ENCODE results near the gene CCDC74B. TPM values are rescaled to one million over a fixed set of nuclear protein-coding genes. Genes with fewer than 3 reads are reported as not detected.
"Not testable (repeated sequence)": the region's sequence is repeated elsewhere in the genome, so short reads cannot be mapped to it uniquely, and the experiment has no call there.

Gene CCDC74B
- polyA plus RNA-seq, 3 donors = not detected

DNA sequence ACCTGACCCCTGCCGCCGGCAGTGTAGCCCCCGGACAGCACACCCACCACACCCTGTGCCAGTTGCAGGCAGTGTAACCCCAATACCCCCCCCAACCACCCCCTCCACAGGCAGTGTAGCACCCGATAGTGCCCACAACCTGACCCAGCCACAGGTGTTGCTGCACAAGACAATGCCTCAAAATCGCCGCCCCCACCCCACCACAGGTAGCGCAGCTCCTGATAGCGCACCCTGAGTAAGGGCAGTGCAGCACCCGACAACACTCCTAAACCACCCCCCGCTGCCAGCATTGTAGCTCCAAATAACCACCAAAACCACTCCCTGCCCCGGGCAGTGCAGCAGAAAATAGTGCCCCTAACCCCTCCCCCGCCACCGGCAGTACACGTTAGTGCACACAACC is 16.4 kb downstream of the CCDC74B start:
- H3K27me3 Mint-ChIP-seq (ENCODE audit: low read depth in 3 of 3); H3K4me3 Mint-ChIP-seq; H3K4me1 Mint-ChIP-seq; H3K36me3 ChIP-seq (replicated peaks in 1 of 2; ENCODE audit: control insufficient read depth in 1 of 2, insufficient read depth in 2 of 2, low read length in 2 of 2); H2AFZ ChIP-seq (ENCODE audit: insufficient read depth, low read depth, low read length, poor library complexity, severe bottlenecking); H3K36me3 Mint-ChIP-seq; H3K79me2 ChIP-seq (ENCODE audit: insufficient read depth, low read length); H3K9ac ChIP-seq (ENCODE audit: insufficient read depth, low read length, poor library complexity, severe bottlenecking); DNase-seq; H3K9me3 Mint-ChIP-seq; H3K27me3 ChIP-seq (ENCODE audit: control insufficient read depth in 2 of 2, insufficient read depth in 2 of 2, low read length in 2 of 2); H4K20me1 ChIP-seq (ENCODE audit: insufficient read depth, low read length); H3K27ac ChIP-seq (ENCODE audit: low read depth in 1 of 2, low read length in 2 of 2); H3K4me2 ChIP-seq (replicated peaks; ENCODE audit: extremely low read depth, low read length, poor library complexity, severe bottlenecking); H3K4me1 ChIP-seq (ENCODE audit: control insufficient read depth in 1 of 2, insufficient read depth in 2 of 2, low read length in 2 of 2); H3K9me3 ChIP-seq (replicated peaks in 1 of 2; ENCODE audit: control insufficient read depth in 1 of 2, insufficient read depth in 1 of 2, low read length in 2 of 2); intact Hi-C loops (cut with micrococcal nuclease); H3K4me3 ChIP-seq (replicated peaks in 1 of 3; ENCODE audit: low read depth in 2 of 3, low read length in 3 of 3); H3K27ac Mint-ChIP-seq: not testable (repeated sequence)
- 99% methylated on average over 8 of the region's 14 CpGs for WGBS (ENCODE audit: insufficient coverage)

DNA sequence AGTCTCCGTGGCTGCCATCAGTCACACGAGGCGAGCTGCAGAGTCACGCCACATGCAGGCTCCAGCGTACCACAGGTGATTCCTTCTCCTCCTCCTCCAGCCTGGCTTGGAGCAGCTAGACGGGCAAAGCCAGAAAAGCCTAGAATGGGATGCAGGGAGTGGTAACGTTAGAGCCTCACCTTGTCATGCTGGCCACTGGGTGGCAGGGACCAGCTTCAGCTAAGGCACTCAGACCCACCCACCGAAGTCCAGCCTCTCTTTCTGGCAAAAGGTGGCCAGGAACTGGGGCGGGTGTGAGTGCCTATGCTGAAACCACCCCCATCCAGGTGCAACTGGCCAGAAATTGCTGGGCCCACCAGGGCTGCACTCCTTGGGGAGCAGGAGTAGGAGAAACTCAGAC is 17.2 kb downstream of the CCDC74B start:
- H3K4me1 ChIP-seq (ENCODE audit: control insufficient read depth in 1 of 2, insufficient read depth in 2 of 2, low read length in 2 of 2); H3K36me3 ChIP-seq (replicated peaks in 1 of 2; ENCODE audit: control insufficient read depth in 1 of 2, insufficient read depth in 2 of 2, low read length in 2 of 2); H3K9me3 Mint-ChIP-seq; H3K4me3 ChIP-seq (replicated peaks in 1 of 3; ENCODE audit: low read depth in 2 of 3, low read length in 3 of 3); H3K79me2 ChIP-seq (ENCODE audit: insufficient read depth, low read length); H3K36me3 Mint-ChIP-seq; H3K27me3 Mint-ChIP-seq (ENCODE audit: low read depth in 3 of 3); H3K27ac ChIP-seq (ENCODE audit: low read depth in 1 of 2, low read length in 2 of 2); H3K27me3 ChIP-seq (ENCODE audit: control insufficient read depth in 2 of 2, insufficient read depth in 2 of 2, low read length in 2 of 2); H3K9ac ChIP-seq (ENCODE audit: insufficient read depth, low read length, poor library complexity, severe bottlenecking); H4K20me1 ChIP-seq (ENCODE audit: insufficient read depth, low read length); DNase-seq; H3K9me3 ChIP-seq (replicated peaks in 1 of 2; ENCODE audit: control insufficient read depth in 1 of 2, insufficient read depth in 1 of 2, low read length in 2 of 2); H3K4me1 Mint-ChIP-seq; H2AFZ ChIP-seq (ENCODE audit: insufficient read depth, low read depth, low read length, poor library complexity, severe bottlenecking); H3K4me2 ChIP-seq (replicated peaks; ENCODE audit: extremely low read depth, low read length, poor library complexity, severe bottlenecking); intact Hi-C loops (cut with micrococcal nuclease); H3K4me3 Mint-ChIP-seq; H3K27ac Mint-ChIP-seq: not testable (repeated sequence)
- WGBS (ENCODE audit: insufficient coverage) = no CpG with 5 or more reads among the region's 9 CpGs

DNA sequence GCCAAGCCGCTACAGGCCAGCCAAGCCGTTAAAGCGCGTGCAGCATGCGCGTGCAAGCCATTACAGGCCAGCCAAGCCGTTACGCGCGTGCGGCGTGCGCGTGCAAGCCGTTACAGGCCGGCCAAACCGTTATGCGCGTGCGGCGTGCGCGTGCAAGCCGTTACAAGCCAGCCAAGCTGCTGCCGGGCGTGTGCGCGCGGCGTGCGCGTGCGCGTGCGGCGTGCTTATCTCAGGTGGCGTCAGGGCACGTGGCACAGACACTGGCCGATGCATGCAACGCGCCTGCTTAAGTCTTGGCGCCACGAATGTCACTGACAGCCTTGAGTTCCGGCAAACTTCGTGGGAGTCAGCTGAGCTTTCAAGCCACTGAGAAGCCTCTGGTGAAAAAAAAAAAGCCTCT is 24.0 kb downstream of the CCDC74B start:
- H3K27ac ChIP-seq (ENCODE audit: low read depth in 1 of 2, low read length in 2 of 2); H3K27ac Mint-ChIP-seq; H3K36me3 ChIP-seq (replicated peaks in 1 of 2; ENCODE audit: control insufficient read depth in 1 of 2, insufficient read depth in 2 of 2, low read length in 2 of 2); H3K36me3 Mint-ChIP-seq; H3K27me3 Mint-ChIP-seq (ENCODE audit: low read depth in 3 of 3); H3K4me2 ChIP-seq (replicated peaks; ENCODE audit: extremely low read depth, low read length, poor library complexity, severe bottlenecking); H3K4me3 Mint-ChIP-seq; H4K20me1 ChIP-seq (ENCODE audit: insufficient read depth, low read length); H2AFZ ChIP-seq (ENCODE audit: insufficient read depth, low read depth, low read length, poor library complexity, severe bottlenecking); H3K4me1 ChIP-seq (ENCODE audit: control insufficient read depth in 1 of 2, insufficient read depth in 2 of 2, low read length in 2 of 2); H3K9ac ChIP-seq (ENCODE audit: insufficient read depth, low read length, poor library complexity, severe bottlenecking); H3K9me3 Mint-ChIP-seq; H3K79me2 ChIP-seq (ENCODE audit: insufficient read depth, low read length); H3K27me3 ChIP-seq (ENCODE audit: control insufficient read depth in 2 of 2, insufficient read depth in 2 of 2, low read length in 2 of 2); DNase-seq; H3K4me1 Mint-ChIP-seq; H3K4me3 ChIP-seq (replicated peaks in 1 of 3; ENCODE audit: low read depth in 2 of 3, low read length in 3 of 3); H3K9me3 ChIP-seq (replicated peaks in 1 of 2; ENCODE audit: control insufficient read depth in 1 of 2, insufficient read depth in 1 of 2, low read length in 2 of 2); intact Hi-C loops (cut with micrococcal nuclease): not testable (repeated sequence)
- WGBS (ENCODE audit: insufficient coverage) = 100% methylated on average over 2 of the region's 45 CpGs

DNA sequence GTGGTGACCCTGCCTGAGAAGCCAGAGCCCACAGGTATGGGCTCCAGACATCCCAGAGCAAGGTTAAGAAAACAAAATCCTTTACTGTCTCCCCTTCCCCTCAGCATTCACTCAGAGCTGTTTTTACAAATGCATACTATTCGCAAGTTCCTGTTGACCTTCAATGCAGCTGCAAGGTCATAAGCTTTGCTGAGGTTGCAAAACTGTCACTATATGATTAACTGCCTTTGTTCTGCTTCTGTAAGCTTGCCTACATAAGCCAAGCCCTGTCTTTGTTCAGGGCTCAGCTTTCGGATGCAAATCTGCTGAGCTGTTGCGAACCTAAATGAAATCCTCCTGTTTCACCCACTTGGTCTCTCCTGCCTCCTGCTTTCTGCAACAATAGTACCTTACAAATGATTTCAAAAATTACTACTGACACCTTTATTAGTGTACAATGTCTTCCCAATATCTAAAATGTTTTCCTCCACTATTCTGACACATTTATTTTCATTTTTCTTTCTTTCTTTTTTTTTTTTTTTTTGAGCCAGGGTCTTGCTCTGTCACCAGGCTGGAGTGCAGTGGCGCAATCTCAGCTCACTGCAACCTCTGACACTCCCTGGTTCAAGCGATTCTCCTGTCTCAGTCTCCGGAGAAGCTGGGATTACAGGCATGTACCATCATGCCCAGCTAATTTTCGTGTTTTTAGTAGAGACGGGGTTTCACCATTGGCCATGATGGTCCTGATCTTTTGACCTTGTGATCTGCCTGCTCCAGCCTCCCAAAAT is 42.1 kb downstream of the CCDC74B start:
- H3K27ac Mint-ChIP-seq; DNase-seq; H3K4me3 Mint-ChIP-seq; H3K27ac ChIP-seq (ENCODE audit: low read depth in 1 of 2, low read length in 2 of 2); H3K36me3 Mint-ChIP-seq; H3K4me2 ChIP-seq (replicated peaks; ENCODE audit: extremely low read depth, low read length, poor library complexity, severe bottlenecking); H3K9me3 Mint-ChIP-seq; H3K9me3 ChIP-seq (replicated peaks in 1 of 2; ENCODE audit: control insufficient read depth in 1 of 2, insufficient read depth in 1 of 2, low read length in 2 of 2); H3K27me3 ChIP-seq (ENCODE audit: control insufficient read depth in 2 of 2, insufficient read depth in 2 of 2, low read length in 2 of 2); H3K4me1 Mint-ChIP-seq; intact Hi-C loops (cut with micrococcal nuclease); H2AFZ ChIP-seq (ENCODE audit: insufficient read depth, low read depth, low read length, poor library complexity, severe bottlenecking); H3K36me3 ChIP-seq (replicated peaks in 1 of 2; ENCODE audit: control insufficient read depth in 1 of 2, insufficient read depth in 2 of 2, low read length in 2 of 2); H3K9ac ChIP-seq (ENCODE audit: insufficient read depth, low read length, poor library complexity, severe bottlenecking); H3K27me3 Mint-ChIP-seq (ENCODE audit: low read depth in 3 of 3); H3K4me3 ChIP-seq (replicated peaks in 1 of 3; ENCODE audit: low read depth in 2 of 3, low read length in 3 of 3); H3K4me1 ChIP-seq (ENCODE audit: control insufficient read depth in 1 of 2, insufficient read depth in 2 of 2, low read length in 2 of 2); H3K79me2 ChIP-seq (ENCODE audit: insufficient read depth, low read length); H4K20me1 ChIP-seq (ENCODE audit: insufficient read depth, low read length): not testable (repeated sequence)
- WGBS (ENCODE audit: insufficient coverage) = 56% methylated on average over 3 of the region's 8 CpGs
